Measurements from ENCODE around the gene UNC45A. TPM values are rescaled to one million over a fixed set of nuclear protein-coding genes. Genes with fewer than 3 reads are reported as not detected.

The UNC45A gene
- total RNA-seq, 4 donors from 2014 or later, result 38.7 to 76.0 (median 64.2) TPM

DNA sequence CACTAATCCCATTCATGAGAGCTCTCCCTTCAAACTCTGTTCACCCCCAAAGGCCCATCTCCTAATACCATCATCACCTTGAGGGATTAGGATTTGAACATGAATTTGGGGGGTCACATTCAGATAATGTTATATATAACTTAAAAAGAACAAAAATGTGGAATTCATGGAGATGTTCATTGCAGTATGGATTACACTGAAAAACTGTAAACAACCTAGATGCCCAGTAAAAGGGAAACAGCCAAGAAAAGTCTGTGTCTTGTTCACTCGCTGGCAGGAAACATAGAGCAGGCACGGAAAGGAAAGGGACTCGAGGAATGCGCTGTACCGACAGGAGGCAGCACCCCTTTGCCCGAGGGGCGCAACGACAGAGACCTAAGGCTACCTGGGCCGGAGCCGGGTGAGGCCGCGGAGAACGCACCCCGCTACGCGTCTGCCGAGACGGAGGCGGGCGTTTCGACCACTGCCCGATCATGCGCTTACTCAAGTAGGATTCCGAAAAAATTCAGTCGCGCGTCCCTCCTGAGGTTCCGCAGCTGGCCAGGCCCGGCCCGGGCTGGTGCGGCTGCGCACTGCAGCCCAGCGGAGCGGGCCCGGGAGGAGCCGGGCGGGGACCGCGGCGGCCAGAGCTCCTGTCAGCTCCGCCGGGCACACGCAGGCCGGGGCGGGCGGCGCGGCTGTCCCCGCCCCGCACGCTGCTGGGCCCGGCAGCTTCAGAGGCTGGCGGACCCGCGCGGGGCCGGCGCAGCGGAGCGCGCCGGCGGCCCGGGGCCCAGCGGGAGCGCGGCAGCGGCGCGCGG, 32.8 kb upstream of the UNC45A start:
- WGBS, 2 donors, result 0% methylated on average over 4 to 20 of the region's 71 CpGs
- Histone ChIP-seq H3K4me1 (peaks cover 14 to 34% (median 14%) of the 10 kb centered on the region in 3 donors), H3K36me3 (peaks cover 11 to 25% (median 23%) of the 10 kb centered on the region in 3 donors), H3K27ac (peak overlapping the region; percentile 90 to 97 (median 92)), H3K27me3 (no peaks in the 10 kb centered on the region), H3K4me3 (peak overlapping the region; percentile 74 to 99 (median 88)), H3K9me3 (no peaks in the 10 kb centered on the region)
- no peak for DNase-seq
- peak in 3 of 4 donors; percentile 31 to 56 (median 53) for TF ChIP-seq POLR2A (IDR thresholded peaks at IDR 0.05)
- TF ChIP-seq, protein P1, sequence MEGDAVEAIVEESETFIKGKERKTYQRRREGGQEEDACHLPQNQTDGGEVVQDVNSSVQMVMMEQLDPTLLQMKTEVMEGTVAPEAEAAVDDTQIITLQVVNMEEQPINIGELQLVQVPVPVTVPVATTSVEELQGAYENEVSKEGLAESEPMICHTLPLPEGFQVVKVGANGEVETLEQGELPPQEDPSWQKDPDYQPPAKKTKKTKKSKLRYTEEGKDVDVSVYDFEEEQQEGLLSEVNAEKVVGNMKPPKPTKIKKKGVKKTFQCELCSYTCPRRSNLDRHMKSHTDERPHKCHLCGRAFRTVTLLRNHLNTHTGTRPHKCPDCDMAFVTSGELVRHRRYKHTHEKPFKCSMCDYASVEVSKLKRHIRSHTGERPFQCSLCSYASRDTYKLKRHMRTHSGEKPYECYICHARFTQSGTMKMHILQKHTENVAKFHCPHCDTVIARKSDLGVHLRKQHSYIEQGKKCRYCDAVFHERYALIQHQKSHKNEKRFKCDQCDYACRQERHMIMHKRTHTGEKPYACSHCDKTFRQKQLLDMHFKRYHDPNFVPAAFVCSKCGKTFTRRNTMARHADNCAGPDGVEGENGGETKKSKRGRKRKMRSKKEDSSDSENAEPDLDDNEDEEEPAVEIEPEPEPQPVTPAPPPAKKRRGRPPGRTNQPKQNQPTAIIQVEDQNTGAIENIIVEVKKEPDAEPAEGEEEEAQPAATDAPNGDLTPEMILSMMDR (IDR thresholded peaks at IDR 0.05), result peak; percentile 77 to 86 (median 80)
- intact Hi-C loops (cut with DNase I), result no loop called here

DNA sequence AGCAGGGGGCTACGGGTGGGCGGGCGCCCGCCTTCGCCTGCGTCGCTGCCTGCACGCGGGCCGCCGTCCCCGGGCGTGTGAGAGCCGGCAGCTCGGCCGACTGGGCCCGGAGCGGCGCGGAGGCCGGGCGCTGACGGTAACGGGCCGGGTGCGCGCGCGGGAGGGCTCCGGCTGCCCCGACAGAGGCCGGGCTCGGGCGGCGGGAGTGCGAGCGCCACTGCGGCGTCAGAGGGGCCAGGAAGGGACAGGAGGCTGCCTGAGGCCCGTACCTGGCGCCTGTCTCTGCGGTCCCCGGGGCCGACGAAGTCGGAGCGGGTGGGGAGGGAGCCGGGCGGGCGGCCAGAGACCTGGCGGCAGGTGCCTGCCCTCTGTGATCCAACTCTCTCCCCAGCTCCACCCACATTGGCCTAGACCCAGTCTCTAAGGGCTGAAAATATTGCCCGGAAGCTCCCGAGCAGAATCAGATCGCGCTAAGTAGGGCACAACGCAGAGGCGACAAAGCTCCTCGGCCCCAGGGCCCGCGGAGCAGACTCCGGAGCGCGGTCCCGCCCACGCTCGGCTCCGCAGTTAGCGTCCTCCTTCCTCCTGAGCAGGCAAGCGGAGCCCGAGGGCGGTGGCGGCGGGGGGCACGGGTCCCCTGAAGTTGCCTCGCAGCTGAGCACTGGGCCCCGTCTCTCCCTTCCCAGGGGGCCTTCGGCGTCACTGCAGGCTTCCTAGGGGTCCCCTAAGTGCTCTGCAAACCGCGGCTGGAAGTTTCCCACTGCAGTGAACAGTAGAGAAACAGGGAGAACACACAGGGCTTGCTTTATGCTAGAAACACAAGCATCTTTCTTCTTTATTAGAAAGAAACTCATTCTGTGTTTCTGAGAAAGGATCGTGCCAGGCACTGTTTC, 32.0 kb upstream of the UNC45A start, which contains the start of gene MAN2A2:
Gene MAN2A2 (plus strand): TSS at position 463 of the 893 bp plus-strand sequence. CDS start 906 bp downstream, outside the sequence.
- Histone ChIP-seq H3K27me3 (no peaks in the 10 kb centered on the region), H3K9me3 (no peaks in the 10 kb centered on the region), H3K4me3 (peak within 1 kb of the TSS; percentile 74 to 99 (median 88)), H3K4me1 (peaks cover 14 to 34% (median 14%) of the 10 kb centered on the region in 3 donors), H3K36me3 (peaks cover 11 to 33% (median 27%) of the 10 kb centered on the region in 3 donors), H3K27ac (peak within 1 kb of the TSS; percentile 90 to 97 (median 92))
- TF ChIP-seq, protein P1 (IDR thresholded peaks at IDR 0.05), result no peak
- TF ChIP-seq POLR2A (IDR thresholded peaks at IDR 0.05), result peak in 1 of 4 donors; percentile 52
- intact Hi-C loops (cut with DNase I), result no loop called here
- DNase-seq, result no peak
- WGBS, 2 donors, result 0% methylated on average over 11 to 13 of the region's 81 CpGs

DNA sequence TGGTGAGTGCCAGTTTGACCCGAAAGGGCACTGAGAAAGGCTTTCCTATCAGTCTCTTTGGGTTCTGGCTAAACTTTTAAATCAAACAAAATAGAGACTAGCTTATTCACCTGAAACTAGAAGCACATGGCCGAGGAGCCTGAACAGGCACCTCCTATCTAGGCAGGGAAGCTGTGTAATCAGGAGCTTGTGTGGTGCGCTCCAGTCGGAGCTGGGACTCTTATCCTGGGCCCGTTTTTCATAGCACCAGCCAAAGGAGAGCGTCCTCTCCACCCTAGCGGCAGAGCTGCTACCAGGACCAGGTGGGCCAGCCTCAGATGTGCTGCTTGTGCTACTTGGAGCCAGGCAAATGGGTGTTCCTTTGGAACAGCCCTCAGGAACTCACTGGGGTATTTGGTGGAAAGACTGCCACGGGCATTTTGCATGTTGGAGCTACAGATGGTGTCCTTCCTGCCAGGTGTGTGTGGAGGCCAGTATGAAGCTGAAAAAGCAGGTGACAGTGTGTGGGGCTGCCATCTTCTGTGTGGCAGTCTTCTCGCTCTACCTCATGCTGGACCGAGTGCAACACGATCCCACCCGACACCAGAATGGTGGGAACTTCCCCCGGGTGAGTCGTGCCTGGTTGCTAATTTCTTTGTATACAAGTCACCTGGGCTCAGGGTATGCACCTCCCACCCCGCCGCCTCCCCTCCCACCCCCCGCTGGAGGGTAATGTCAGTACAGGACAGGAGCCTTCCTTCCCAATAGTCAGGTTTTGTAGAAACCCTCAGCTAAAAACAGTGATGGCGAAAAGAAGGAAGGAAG, 31.1 kb upstream of the UNC45A start:
- Histone ChIP-seq H3K4me3 (peak overlapping the region; percentile 74 to 99 (median 88)), H3K27ac (peak overlapping the region; percentile 90 to 97 (median 91)), H3K27me3 (no peaks in the 10 kb centered on the region), H3K36me3 (peaks cover 11 to 42% (median 27%) of the 10 kb centered on the region in 3 donors), H3K4me1 (peaks cover 14 to 34% (median 14%) of the 10 kb centered on the region in 3 donors), H3K9me3 (no peaks in the 10 kb centered on the region)
- no peak for TF ChIP-seq POLR2A (IDR thresholded peaks at IDR 0.05)
- TF ChIP-seq, protein P1 (IDR thresholded peaks at IDR 0.05), result peak in 1 of 6 experiments; percentile 23
- no peak for DNase-seq
- intact Hi-C loops (cut with DNase I), result no loop called here
- 44 to 54% methylated on average over 6 to 10 of the region's 18 CpGs for WGBS, 2 donors

DNA sequence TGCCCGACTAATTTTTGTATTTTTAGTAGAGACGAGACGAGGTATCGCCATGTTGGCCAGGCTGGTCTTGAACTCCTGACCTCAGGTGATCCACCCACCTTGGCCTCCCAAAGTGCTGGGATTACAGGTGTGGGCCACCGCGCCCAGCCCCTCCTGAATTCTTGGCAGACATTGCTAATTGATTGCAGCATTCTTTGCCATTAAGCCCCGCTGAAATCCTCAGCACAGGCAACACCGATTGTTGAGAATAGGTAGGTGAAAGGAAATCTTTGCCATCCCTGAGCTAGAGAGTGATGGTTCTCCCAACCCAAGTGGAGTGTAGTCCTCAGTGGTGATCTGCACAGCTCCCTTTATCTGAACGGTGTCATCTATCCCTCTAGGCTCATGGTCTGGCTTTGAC, 30.3 kb upstream of the UNC45A start:
- Histone ChIP-seq H3K4me1 (peaks cover 14 to 34% (median 14%) of the 10 kb centered on the region in 3 donors), H3K27me3 (no peaks in the 10 kb centered on the region), H3K27ac (no peak overlapping the region), H3K36me3 (peaks cover 11 to 50% (median 27%) of the 10 kb centered on the region in 3 donors), H3K9me3 (no peaks in the 10 kb centered on the region), H3K4me3 (no peak overlapping the region)
- no peak for DNase-seq
- TF ChIP-seq, protein P1 (IDR thresholded peaks at IDR 0.05), result no peak
- no peak for TF ChIP-seq POLR2A (IDR thresholded peaks at IDR 0.05)
- intact Hi-C loops (cut with DNase I), result no loop called here
- WGBS, 2 donors, result 82 to 89% methylated on average over 3 to 8 of the region's 9 CpGs
